IPS DF 19.7 (cell line): ENCODE data around the gene CEP170B.
"Not testable (repeated sequence)": the region's sequence is repeated elsewhere in the genome, so short reads cannot be mapped to it uniquely, and the experiment has no call there.

ENCODE experiments used
- DNase-seq: peaks from one replicate; pipeline ENCODE4 v3.0.0-alpha.2; 2013; ENCODE audit warnings: low read depth, low spot score

Gene CEP170B

GRCh38 chr14:104891664-104892530, 26.8 kb downstream of the CEP170B start:
- no peak for DNase-seq

- DNase-seq = no peak
Measured at GRCh38 chr14:104892531-104893434, 27.7 kb downstream of the CEP170B start.

GRCh38 chr14:104893435-104894207, 28.6 kb downstream of the CEP170B start:
- no peak for DNase-seq

GRCh38 chr14:104894331-104895206, 29.5 kb downstream of the CEP170B start:
- no peak for DNase-seq

- no peak for DNase-seq
Measured at GRCh38 chr14:104895207-104895785, 30.2 kb downstream of the CEP170B start.

- DNase-seq = no peak
Measured at GRCh38 chr14:104895786-104896661, 31.0 kb downstream of the CEP170B start.

- no peak for DNase-seq
Measured at GRCh38 chr14:104897330-104898194, 32.5 kb downstream of the CEP170B start.

- DNase-seq = no peak
Measured at GRCh38 chr14:104898195-104898558, 33.1 kb downstream of the CEP170B start.

GRCh38 chr14:104898870-104899510, 33.9 kb downstream of the CEP170B start:
- DNase-seq = no peak

GRCh38 chr14:104899781-104900180, 34.7 kb downstream of the CEP170B start:
- DNase-seq = no peak

- DNase-seq = no peak
Measured at GRCh38 chr14:104900639-104901512, 35.8 kb downstream of the CEP170B start.

- no peak for DNase-seq
Measured at GRCh38 chr14:104903990-104904389, 38.9 kb downstream of the CEP170B start.

- DNase-seq = not testable (repeated sequence)
Measured at GRCh38 chr14:104904650-104905578, 39.8 kb downstream of the CEP170B start.

GRCh38 chr14:104905579-104905933, 40.5 kb downstream of the CEP170B start:
- DNase-seq = not testable (repeated sequence)

- DNase-seq = no peak
Measured at GRCh38 chr14:104908303-104908702, 43.2 kb downstream of the CEP170B start.

- no peak for DNase-seq
Measured at GRCh38 chr14:104912053-104912452, 47.0 kb downstream of the CEP170B start.
